K562 (cell line): Measurements from ENCODE around the gene SLC25A17. TPM values are rescaled to one million over a fixed set of nuclear protein-coding genes. Genes with fewer than 3 reads are reported as not detected.

ENCODE experiments used
- CBX3 ChIP-seq, 2 experiments: IDR thresholded peaks; 1 replicate in 1 of 2; 2 replicates in 1 of 2; pipeline ENCODE4 v1.6.1; 2012; ENCODE audit warnings: inconsistent platforms in 2 of 2, low read length in 2 of 2, borderline replicate concordance in 1 of 2, control low read depth in 1 of 2
- FIP1L1 ChIP-seq: fragments of 200-400 bp; formaldehyde crosslinking; IDR thresholded peaks from 2 replicates; pipeline ENCODE4 v1.6.1; 2018; ENCODE audit warnings: mild to moderate bottlenecking, low read depth, low read length; ENCODE audit not compliant: poor library complexity, severe bottlenecking
- HEY1 ChIP-seq: fragments of 250-450 bp; sonication (Bioruptor Pico); IDR thresholded peaks from 2 replicates; pipeline ENCODE4 v1.5.0; 2020; ENCODE audit warnings: mild to moderate bottlenecking, moderate library complexity, borderline replicate concordance
- NR2C1 ChIP-seq, 2 experiments: fragments of 450-650 bp; IDR thresholded peaks; 2 replicates each; pipeline ENCODE4 v1.6.1; 2017; ENCODE audit warnings: mild to moderate bottlenecking in 2 of 2, antibody characterized with exemption in 1 of 2, inconsistent platforms in 1 of 2, missing compliant biosample characterization in 1 of 2, missing genetic modification characterization in 1 of 2
- RNF219 ChIP-seq: fragments of 250-450 bp; sonication (Bioruptor Pico); IDR thresholded peaks from 2 replicates; pipeline ENCODE4 v1.5.0; 2022; ENCODE audit warnings: mild to moderate bottlenecking
- TCFL5 ChIP-seq: fragments of 250-450 bp; sonication (Bioruptor Pico); conservative IDR thresholded peaks from 2 replicates; pipeline ENCODE4 v1.6.1; 2021; ENCODE audit warnings: mild to moderate bottlenecking, moderate library complexity, matching md5 sums
- ZFX ChIP-seq: sonication (generic); formaldehyde crosslinking; IDR thresholded peaks from 2 replicates; pipeline ENCODE4 v1.8.0; 2022; ENCODE audit warnings: mild to moderate bottlenecking, missing genetic modification reagents, moderate library complexity
- ZNF444 ChIP-seq: fragments of 250-450 bp; sonication (Bioruptor Pico); IDR thresholded peaks from 2 replicates; pipeline ENCODE4 v1.4.0; 2020; ENCODE audit warnings: mild to moderate bottlenecking, moderate library complexity
- ZNF449 ChIP-seq: fragments of 250-450 bp; sonication (Bioruptor Pico); IDR thresholded peaks from 2 replicates; pipeline ENCODE4 v1.8.0; 2022; ENCODE audit warnings: moderate library complexity, mild to moderate bottlenecking, inconsistent platforms
- ZNF518B ChIP-seq: fragments of 250-450 bp; sonication (Bioruptor Pico); IDR thresholded peaks from 2 replicates; pipeline ENCODE4 v1.5.0; 2021; ENCODE audit warnings: mild to moderate bottlenecking, moderate library complexity
- polyA plus RNA-seq, 8 experiments: library from polyadenylated mRNA; depleted of rRNA in 4 of 8; stranded (reverse) in 5 of 8; unstranded in 3 of 8; fragments of >200 nt; fragmentation: Nextera tagmentation in 2 of 8; fragmentation: Illumina TruSeq in 1 of 8; extraction: Ambion mirVana in 2 of 8; extraction: Trizol in 1 of 8; gene quantifications; 2 replicates each; pipeline versions ENCODE4 v1.2.1 to v1.2.3, GENCODE V29; 2011 to 2014; ENCODE audit warnings: inconsistent platforms in 1 of 8, missing spikeins in 1 of 8
- total RNA-seq, 7 experiments: library from RNA; depleted of rRNA in 6 of 7; stranded (reverse); fragments of >200 nt in 6 of 7; fragmentation: Illumina TruSeq in 2 of 7; extraction: Trizol in 2 of 7; gene quantifications; 2 replicates each; pipeline versions ENCODE4 v1.2.1 to v1.2.3, GENCODE V29; 2011 to 2021; ENCODE audit warnings: low replicate concordance in 1 of 7
- TF ChIP-seq, protein P1 (sequence below): fragments of 250-450 bp; sonication (Bioruptor Pico); IDR thresholded peaks from 2 replicates; pipeline ENCODE4 v1.4.0; 2020
- TF ChIP-seq, protein P2 (sequence below): fragments of 250-450 bp; sonication (Bioruptor Pico); IDR thresholded peaks from 2 replicates; pipeline ENCODE4 v1.5.0; 2020; ENCODE audit warnings: mild to moderate bottlenecking

Gene SLC25A17
- total and polyA plus RNA-seq, 9 of the 15 experiments (the other 6 are each of a cell fraction or from before 2014, with no cell fraction given), result 32.6 to 136 (median 56.2) TPM

DNA sequence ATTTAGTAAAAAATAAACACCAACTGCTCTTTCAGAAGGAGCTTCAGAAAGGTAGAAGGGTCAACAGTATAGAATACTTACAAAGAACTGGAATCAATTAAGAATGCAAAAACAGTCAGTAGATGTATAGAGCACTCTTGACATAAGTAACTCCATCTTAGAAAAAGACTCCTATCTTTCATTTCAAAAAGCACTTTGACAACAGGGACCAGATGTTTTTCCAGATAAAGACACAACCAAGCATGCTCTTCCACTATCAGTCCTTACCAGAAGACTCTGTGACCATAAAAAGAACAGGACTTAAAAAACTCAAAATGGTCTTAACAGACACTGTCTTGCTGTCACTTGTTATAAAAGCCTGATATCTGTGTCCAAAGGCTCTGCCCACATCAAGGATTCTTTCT is 5.2 kb downstream of the SLC25A17 start (continued):
- TF ChIP-seq, protein P1, sequence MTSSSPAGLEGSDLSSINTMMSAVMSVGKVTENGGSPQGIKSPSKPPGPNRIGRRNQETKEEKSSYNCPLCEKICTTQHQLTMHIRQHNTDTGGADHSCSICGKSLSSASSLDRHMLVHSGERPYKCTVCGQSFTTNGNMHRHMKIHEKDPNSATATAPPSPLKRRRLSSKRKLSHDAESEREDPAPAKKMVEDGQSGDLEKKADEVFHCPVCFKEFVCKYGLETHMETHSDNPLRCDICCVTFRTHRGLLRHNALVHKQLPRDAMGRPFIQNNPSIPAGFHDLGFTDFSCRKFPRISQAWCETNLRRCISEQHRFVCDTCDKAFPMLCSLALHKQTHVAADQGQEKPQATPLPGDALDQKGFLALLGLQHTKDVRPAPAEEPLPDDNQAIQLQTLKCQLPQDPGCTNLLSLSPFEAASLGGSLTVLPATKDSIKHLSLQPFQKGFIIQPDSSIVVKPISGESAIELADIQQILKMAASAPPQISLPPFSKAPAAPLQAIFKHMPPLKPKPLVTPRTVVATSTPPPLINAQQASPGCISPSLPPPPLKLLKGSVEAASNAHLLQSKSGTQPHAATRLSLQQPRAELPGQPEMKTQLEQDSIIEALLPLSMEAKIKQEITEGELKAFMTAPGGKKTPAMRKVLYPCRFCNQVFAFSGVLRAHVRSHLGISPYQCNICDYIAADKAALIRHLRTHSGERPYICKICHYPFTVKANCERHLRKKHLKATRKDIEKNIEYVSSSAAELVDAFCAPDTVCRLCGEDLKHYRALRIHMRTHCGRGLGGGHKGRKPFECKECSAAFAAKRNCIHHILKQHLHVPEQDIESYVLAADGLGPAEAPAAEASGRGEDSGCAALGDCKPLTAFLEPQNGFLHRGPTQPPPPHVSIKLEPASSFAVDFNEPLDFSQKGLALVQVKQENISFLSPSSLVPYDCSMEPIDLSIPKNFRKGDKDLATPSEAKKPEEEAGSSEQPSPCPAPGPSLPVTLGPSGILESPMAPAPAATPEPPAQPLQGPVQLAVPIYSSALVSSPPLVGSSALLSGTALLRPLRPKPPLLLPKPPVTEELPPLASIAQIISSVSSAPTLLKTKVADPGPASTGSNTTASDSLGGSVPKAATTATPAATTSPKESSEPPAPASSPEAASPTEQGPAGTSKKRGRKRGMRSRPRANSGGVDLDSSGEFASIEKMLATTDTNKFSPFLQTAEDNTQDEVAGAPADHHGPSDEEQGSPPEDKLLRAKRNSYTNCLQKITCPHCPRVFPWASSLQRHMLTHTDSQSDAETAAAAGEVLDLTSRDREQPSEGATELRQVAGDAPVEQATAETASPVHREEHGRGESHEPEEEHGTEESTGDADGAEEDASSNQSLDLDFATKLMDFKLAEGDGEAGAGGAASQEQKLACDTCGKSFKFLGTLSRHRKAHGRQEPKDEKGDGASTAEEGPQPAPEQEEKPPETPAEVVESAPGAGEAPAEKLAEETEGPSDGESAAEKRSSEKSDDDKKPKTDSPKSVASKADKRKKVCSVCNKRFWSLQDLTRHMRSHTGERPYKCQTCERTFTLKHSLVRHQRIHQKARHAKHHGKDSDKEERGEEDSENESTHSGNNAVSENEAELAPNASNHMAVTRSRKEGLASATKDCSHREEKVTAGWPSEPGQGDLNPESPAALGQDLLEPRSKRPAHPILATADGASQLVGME (CRISPR knock-in tag), result peak; percentile 99
- TF ChIP-seq FIP1L1, result no peak
- peak; percentile 100 for TF ChIP-seq ZNF449 (CRISPR knock-in tag)
- no peak for TF ChIP-seq ZFX (CRISPR knock-in tag)
- TF ChIP-seq, protein P2, sequence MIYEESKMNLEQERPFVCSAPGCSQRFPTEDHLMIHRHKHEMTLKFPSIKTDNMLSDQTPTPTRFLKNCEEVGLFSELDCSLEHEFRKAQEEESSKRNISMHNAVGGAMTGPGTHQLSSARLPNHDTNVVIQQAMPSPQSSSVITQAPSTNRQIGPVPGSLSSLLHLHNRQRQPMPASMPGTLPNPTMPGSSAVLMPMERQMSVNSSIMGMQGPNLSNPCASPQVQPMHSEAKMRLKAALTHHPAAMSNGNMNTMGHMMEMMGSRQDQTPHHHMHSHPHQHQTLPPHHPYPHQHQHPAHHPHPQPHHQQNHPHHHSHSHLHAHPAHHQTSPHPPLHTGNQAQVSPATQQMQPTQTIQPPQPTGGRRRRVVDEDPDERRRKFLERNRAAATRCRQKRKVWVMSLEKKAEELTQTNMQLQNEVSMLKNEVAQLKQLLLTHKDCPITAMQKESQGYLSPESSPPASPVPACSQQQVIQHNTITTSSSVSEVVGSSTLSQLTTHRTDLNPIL (CRISPR knock-in tag), result peak; percentile 99
- peak in 1 of 2 experiments; percentile 22; a peak in 1 of 3 replicates for TF ChIP-seq CBX3 (IDR thresholded peaks at IDR 0.05; ENCODE audit: borderline replicate concordance in 1 of 2, low read length in 2 of 2)
- peak; percentile 99 for TF ChIP-seq TCFL5 (CRISPR knock-in tag)
- peak; percentile 98 for TF ChIP-seq ZNF444 (CRISPR knock-in tag)
- TF ChIP-seq NR2C1 (IDR thresholded peaks at IDR 0.05), result no peak
- TF ChIP-seq NR2C1 (tag; IDR thresholded peaks at IDR 0.05), result peak; percentile 98
- TF ChIP-seq RNF219 (CRISPR knock-in tag), result peak; percentile 91
- peak; percentile 88 for TF ChIP-seq ZNF518B
- peak; percentile 98 for TF ChIP-seq HEY1 (CRISPR knock-in tag)
